Bronchial epithelial cell (primary cell): ENCODE results near the gene CASK. TPM values are rescaled to one million over a fixed set of nuclear protein-coding genes. Genes with fewer than 3 reads are reported as not detected.

Source experiments
- DNase-seq: peaks from one replicate; pipeline ENCODE4 v3.0.0-alpha.2; 2010; ENCODE audit warnings: low read depth
- FAIRE-seq: peaks from 2 replicates; lab custom pipeline; 2011; peaks lifted over from hg19 to GRCh38; lab: Jason Lieb, UNC
- H3K27me3 ChIP-seq: 2 replicates; pipeline ENCODE4 v1.5.1; 2011; ENCODE audit warnings: low read length; ENCODE audit not compliant: control insufficient read depth, insufficient read depth
- H3K36me3 ChIP-seq: 2 replicates; pipeline ENCODE4 v1.5.1; 2011; ENCODE audit warnings: low read length; ENCODE audit not compliant: control insufficient read depth, insufficient read depth
- H3K4me3 ChIP-seq: 2 replicates; pipeline ENCODE4 v1.5.1; 2011; ENCODE audit warnings: mild to moderate bottlenecking, low read depth, low read length, control low read depth
- total RNA-seq: library from RNA; depleted of rRNA; stranded (reverse); fragments of >200 nt; gene quantifications from 2 replicates; pipeline ENCODE4 v1.2.1, GENCODE V29; 2014
- TF ChIP-seq, protein P1 (sequence below): IDR thresholded peaks from 2 replicates; pipeline ENCODE4 v1.5.1; 2011; ENCODE audit warnings: mild to moderate bottlenecking, moderate library complexity, low read length, control low read depth, inconsistent platforms; ENCODE audit not compliant: insufficient read depth, severe bottlenecking

The CASK gene
- total RNA-seq, 1 donor from 2014 or later: 141 TPM

DNA sequence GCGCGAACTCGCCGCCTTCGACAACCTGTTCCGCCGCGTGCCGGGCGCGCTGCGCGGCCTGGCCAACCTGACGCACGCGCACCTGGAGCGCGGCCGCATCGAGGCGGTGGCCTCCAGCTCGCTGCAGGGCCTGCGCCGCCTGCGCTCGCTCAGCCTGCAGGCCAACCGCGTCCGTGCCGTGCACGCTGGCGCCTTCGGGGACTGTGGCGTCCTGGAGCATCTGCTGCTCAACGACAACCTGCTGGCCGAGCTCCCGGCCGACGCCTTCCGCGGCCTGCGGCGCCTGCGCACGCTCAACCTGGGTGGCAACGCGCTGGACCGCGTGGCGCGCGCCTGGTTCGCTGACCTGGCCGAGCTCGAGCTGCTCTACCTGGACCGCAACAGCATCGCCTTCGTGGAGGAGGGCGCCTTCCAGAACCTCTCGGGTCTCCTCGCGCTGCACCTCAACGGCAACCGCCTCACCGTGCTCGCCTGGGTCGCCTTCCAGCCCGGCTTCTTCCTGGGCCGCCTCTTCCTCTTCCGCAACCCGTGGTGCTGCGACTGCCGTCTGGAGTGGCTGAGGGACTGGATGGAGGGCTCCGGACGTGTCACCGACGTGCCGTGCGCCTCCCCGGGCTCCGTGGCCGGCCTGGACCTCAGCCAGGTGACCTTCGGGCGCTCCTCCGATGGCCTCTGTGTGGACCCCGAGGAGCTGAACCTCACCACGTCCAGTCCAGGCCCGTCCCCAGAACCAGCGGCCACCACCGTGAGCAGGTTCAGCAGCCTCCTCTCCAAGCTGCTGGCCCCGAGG lies 449.2 kb downstream of the CASK start:
- TF ChIP-seq, protein P1, sequence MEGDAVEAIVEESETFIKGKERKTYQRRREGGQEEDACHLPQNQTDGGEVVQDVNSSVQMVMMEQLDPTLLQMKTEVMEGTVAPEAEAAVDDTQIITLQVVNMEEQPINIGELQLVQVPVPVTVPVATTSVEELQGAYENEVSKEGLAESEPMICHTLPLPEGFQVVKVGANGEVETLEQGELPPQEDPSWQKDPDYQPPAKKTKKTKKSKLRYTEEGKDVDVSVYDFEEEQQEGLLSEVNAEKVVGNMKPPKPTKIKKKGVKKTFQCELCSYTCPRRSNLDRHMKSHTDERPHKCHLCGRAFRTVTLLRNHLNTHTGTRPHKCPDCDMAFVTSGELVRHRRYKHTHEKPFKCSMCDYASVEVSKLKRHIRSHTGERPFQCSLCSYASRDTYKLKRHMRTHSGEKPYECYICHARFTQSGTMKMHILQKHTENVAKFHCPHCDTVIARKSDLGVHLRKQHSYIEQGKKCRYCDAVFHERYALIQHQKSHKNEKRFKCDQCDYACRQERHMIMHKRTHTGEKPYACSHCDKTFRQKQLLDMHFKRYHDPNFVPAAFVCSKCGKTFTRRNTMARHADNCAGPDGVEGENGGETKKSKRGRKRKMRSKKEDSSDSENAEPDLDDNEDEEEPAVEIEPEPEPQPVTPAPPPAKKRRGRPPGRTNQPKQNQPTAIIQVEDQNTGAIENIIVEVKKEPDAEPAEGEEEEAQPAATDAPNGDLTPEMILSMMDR: no peak
- FAIRE-seq: no peak
- Histone ChIP-seq H3K27me3 (no peaks in the 10 kb centered on the region), H3K36me3 (no peaks in the 10 kb centered on the region), H3K4me3 (no peak overlapping the region)
- DNase-seq: no peak

DNA sequence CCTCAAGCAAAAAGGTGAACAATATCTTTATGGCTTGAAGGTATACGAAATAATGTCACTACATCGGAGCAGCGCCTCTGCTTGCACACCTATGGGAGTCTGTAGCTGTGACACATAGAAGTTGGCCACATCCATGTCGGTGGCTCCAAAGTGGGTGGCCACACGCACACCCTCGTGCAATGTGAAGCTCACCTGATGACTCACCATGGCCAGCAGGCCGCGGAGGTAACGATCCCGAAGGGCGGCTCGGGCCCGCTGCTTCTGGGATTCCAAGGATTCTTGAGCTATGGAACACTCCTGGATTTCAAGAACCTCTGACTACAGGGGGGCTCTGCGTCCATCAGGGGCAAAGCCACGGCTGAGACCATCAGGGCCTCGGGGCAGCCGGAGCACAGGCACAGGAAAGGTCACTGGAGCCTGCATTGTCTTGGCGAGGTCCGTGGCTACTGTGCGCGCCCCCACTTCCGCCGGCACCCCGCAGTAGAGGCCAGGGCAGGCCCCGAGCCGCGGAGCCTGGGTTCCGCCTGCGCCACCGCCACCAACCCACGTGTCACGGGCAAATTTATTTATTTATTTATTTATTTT lies 451.0 kb downstream of the CASK start:
- Histone ChIP-seq H3K36me3 (no peaks in the 10 kb centered on the region), H3K4me3 (no peak overlapping the region), H3K27me3 (no peaks in the 10 kb centered on the region)
- DNase-seq (no peak), FAIRE-seq (peak; percentile 43)
- TF ChIP-seq, protein P1: no peak

DNA sequence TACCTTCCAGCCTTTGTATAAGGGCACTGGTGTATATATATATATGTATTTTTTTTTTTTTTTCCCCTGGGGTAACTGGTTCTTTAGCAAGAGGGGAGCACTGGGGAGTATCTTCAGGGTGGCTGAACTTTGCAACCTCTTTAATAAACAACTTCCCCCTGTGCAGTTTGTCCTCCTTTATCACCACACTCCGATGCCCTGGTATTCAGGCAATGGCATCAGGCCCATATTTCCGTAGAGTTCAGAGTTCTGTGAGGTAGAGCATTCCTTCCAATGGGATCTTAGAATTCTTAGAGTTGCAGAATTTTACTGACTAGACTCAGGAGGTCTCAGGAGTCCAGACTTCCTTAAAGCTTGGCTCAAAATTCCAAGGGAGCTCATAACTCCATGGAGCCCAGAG lies 451.6 kb downstream of the CASK start:
- H3K4me3 ChIP-seq: no peak overlapping the region
- FAIRE-seq (no peak), DNase-seq (no peak)
- H3K27me3 ChIP-seq: no peaks in the 10 kb centered on the region
- TF ChIP-seq, protein P1: no peak
- no peaks in the 10 kb centered on the region for H3K36me3 ChIP-seq

DNA sequence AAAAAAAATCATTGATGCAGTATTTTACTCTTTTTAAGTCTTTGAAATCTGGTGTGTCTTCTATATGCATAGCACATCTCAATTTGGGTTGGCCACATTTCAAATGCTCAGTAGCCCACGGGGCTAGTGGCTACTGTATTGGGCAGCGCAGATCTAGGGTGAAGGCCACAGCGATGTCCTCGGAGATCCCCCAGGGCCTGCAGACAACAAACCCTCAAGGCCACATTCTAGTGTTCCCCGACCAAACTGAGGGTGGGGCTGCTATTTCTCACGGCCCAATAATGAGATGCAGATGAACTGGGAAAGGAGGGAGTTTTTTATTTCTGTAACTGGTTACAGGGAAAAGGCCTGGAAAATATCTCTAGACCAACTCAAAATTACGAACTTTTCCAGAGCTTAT lies 452.6 kb downstream of the CASK start:
- no peaks in the 10 kb centered on the region for H3K27me3 ChIP-seq
- DNase-seq: no peak
- no peaks in the 10 kb centered on the region for H3K36me3 ChIP-seq
- no peak for FAIRE-seq
- no peak overlapping the region for H3K4me3 ChIP-seq
- TF ChIP-seq, protein P1: no peak

DNA sequence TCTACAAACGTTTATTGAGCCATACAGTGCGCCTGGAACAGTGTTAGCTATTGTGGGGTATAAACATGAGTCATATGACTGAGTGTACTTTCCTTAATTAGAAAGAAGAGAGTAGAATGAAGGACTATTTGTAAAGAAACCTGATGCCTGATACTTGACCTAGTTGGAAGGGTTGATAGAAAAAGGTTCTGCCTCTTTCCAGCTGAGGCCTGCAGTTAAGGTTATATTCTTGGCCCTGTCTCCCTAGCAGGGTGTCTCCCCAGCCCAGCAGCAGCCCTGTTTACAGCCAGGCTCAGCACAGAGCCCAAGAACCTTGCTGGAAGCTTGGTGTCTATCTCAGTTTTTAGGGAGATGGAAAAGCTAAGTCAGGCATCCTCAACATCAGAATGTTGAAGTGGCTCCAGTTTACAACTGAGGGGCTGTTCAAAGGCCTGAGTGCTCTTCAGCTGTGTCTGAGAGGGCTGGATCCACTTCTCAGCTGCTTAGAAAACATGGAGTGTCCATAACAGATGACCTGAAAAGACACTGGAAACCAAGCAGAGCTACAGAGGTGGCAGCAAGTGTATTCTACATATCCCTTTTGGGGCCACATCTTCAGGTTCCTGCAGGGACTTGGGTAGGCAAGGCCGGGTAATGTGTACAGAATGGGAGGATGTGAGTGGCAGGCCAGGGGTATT lies 454.6 kb downstream of the CASK start:
- Histone ChIP-seq H3K36me3 (no peaks in the 10 kb centered on the region), H3K27me3 (no peaks in the 10 kb centered on the region), H3K4me3 (no peak overlapping the region)
- TF ChIP-seq, protein P1: no peak
- DNase-seq (peak; percentile 40), FAIRE-seq (no peak)

Other genes starting within 250 kb of the CASK start
- gene GPR34, start 234.6 kb downstream of the CASK start, total RNA-seq: not detected in 2 replicates
- gene GPR82, start 199.4 kb downstream of the CASK start, total RNA-seq: not detected in 2 replicates